ENCODE data around the gene DEUP1.
"Not testable (repeated sequence)": the region's sequence is repeated elsewhere in the genome, so short reads cannot be mapped to it uniquely, and the experiment has no call there.

The DEUP1 gene, protein sequence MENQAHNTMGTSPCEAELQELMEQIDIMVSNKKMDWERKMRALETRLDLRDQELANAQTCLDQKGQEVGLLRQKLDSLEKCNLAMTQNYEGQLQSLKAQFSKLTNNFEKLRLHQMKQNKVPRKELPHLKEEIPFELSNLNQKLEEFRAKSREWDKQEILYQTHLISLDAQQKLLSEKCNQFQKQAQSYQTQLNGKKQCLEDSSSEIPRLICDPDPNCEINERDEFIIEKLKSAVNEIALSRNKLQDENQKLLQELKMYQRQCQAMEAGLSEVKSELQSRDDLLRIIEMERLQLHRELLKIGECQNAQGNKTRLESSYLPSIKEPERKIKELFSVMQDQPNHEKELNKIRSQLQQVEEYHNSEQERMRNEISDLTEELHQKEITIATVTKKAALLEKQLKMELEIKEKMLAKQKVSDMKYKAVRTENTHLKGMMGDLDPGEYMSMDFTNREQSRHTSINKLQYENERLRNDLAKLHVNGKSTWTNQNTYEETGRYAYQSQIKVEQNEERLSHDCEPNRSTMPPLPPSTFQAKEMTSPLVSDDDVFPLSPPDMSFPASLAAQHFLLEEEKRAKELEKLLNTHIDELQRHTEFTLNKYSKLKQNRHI

DNA sequence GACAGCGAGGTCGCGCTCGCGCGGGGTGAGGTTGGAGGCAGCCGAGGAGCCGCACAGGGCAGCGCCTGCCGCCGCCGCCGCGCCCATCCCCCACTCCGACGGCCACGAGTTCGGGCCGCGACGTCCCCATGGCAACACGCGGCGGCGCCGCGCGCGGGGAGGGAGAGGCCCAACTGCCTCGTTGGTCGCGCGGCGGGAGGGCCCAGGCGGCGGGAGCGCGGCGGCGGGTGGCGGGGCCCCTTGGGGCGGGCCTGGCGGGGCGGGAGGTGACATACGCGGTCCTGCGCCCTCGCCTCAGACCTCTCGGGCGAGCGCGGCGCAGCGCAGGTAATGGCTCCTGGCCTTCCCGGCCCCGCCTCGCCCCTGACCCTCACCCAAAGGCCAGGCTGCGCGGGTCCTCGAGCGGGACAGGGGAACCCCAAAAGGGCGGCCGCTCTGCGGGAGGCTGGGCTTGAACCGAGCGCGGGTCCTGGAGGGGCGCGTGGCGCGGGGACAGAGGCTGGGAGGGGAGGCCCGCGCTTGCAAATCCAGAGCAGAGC, at the start of gene DEUP1:
TSS of gene DEUP1 (plus strand) at position 297 of the 539 bp plus-strand sequence. CDS start 1,518 bp downstream, outside the sequence.
- DNase-seq (ENCODE audit: low read depth in 2 of 2), result no peak

DNA sequence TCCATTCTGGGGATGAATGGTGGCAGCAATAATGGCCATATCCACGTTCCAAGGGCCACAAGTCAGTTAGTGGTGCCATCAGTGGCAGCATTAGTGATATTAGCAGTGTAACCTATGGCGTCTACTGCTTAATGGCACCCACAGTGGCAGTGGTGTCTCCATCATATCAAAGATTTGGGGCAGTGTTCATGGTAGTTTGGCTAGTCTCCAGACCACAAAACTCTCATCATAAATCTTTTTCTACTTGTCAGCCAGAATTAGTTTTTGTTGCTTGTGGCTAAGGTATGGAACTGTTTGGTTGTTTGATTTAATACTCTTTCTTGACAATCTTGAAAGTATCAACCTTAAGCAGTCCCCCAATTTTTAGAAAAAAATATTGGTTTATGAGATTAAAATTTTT, 45.1 kb upstream of the DEUP1 start:
- no peak for DNase-seq (ENCODE audit: low read depth in 2 of 2)

GRCh38 chr11:93287434-93287833, 43.1 kb upstream of the DEUP1 start:
- DNase-seq (ENCODE audit: low read depth in 2 of 2), result no peak

- no peak for DNase-seq (ENCODE audit: low read depth in 2 of 2)
These were observed 42.5 kb upstream of the DEUP1 start for GRCh38 chr11:93288079-93288478.

- no peak for DNase-seq (ENCODE audit: low read depth in 2 of 2)
These were observed 41.8 kb upstream of the DEUP1 start for GRCh38 chr11:93288767-93289166.

DNA sequence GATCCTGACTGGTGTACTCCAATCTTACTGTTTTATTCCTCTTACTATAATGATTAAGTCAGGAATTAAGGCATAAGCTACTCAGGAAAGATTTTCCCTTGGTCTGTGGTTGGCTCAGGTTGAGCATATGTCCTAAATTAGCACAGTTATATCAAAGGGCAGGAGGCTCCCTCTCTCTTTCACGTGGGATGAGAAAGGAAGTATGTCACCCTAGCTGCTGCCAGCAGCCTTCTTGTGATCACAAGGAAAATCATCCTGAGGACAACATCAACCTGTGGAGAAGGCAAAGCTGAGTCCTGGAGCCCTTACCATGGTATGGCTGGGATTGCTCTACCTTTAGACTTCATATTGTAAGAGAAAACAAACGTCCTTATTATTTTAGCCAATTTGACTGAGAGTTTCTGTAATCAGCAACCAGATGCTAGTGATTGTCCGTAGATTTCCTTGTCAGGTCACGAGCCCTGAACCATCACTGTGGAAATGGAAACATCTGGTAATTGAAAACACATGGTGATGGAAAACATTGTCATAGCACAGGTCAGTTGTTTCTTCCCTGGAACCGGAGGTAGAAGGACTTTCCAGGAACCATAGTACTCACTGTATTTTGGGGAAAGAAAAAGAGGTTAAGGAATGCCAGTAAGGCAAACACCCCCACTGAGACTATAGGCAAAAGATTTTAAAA, 40.6 kb upstream of the DEUP1 start:
- no peak for DNase-seq (ENCODE audit: low read depth in 2 of 2)

DNA sequence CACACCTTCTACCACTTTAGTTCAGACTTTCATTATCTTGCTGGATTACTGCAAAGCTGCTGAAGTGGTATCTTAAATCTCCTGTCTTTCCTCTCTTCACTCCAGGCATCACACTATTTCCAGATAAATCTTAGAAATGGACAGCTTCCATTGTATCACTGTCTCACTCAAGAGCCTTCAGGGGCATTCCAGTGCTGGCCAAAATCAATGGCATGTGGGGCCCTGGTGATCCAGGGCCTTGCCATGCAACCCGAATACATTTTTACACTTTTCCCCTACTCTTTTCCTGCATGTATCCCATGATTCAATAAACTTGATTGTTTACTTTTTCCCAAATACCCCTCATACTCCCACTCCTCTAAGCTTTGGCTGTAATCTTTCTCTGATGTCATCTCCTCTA, 39.4 kb upstream of the DEUP1 start:
- DNase-seq (ENCODE audit: low read depth in 2 of 2), result no peak

- no peak for DNase-seq (ENCODE audit: low read depth in 2 of 2)
These were observed 38.6 kb upstream of the DEUP1 start for GRCh38 chr11:93291898-93292297.

DNA sequence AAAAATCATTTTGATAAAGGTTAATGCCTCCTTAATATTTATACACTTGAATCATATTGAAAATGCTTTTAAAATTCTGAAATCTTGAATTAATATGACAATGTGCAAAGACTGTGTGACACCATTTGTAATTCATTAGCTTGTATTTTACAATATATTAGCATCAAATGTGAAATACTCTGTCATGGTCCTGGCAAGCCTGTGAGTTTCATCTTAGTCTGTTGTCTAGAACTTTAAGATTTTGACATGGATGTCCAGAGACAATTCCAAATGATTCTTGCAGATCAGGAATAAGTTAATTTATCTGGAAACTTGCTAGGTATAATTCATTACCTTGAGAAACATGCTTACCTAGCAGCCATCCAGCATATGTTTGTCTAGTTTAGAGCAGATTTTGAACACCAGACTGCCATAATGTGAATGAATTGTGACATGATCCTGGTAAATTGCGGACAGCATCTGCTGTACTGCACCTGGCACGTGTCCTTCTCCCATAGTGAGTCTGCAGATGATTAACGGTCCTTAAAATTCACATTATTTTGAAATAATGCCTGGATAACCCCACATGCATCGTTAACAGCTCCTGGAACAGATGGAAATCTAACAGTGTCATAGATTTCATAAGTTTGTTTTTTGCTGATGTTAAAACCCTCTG, 34.5 kb upstream of the DEUP1 start:
- DNase-seq (ENCODE audit: low read depth in 2 of 2), result no peak

GRCh38 chr11:93303689-93304088, 26.9 kb upstream of the DEUP1 start:
- no peak for DNase-seq (ENCODE audit: low read depth in 2 of 2)

DNA sequence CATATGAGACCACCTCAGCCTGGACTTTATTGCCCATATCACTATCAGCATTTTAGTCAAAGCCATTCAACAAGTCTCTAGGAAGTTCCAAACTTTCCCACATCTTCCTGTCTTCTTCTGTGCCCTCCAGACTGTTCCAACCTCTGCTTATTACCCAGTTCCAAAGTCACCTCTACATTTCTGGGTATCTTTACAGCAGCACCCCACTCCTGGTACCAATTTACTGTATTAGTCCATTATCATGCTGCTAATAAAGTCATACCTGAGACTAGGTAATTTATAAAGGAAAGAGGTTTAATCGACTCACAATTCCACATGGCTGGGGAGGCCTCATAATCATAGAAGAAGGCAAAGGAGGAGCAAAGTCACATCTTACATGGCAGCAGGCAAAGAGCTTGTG, 16.1 kb upstream of the DEUP1 start:
- DNase-seq (ENCODE audit: low read depth in 2 of 2), result not testable (repeated sequence)

DNA sequence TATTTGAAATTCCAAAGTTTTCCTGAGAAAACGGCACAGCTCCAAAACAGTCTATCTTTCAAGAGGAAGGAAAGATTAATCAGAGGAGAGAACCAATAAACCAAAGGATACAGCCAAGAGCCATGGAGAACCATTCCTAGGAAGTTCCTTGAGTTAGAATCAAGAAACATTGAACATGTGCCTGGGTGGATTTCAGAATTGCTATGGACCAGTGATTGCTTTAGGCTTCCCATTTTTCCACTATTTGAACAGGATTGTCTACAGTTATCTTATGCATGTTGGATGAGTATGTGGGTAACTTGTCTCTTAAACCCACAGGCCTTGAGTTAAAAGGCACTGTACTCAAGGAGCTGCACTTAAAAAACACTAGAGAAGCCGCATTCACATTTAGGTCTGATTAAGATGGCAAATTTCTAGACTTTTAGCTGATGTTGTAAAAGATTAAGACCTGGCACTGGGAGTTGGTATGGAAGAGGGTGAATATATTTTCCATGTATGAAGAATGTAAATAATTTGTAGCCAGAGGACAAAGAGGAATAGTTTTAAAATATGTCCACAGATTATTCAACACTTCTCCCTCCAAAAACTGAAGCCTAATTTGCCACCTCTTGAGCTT, 11.2 kb upstream of the DEUP1 start:
- DNase-seq (ENCODE audit: low read depth in 2 of 2), result no peak

DNA sequence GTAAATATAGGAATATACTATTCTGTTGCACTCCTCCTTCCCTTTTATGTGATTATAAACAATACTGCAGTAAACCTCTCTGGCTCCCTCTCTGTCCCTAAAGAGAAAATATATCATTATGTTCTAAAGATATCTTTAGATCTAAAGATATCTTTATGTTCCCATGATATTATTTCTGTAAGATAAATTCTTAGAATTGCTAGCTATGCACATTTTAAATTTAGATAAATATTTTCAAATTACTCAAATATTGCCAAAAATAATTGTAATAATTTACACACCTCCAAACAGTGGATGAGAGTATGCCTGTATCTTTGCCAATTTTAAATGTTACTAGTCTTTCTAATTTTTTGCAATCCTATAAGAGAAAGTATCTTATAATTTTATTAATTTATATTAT, 10.3 kb upstream of the DEUP1 start:
- no peak for DNase-seq (ENCODE audit: low read depth in 2 of 2)

GRCh38 chr11:93322207-93322606, 8.3 kb upstream of the DEUP1 start:
- no peak for DNase-seq (ENCODE audit: low read depth in 2 of 2)

DNA sequence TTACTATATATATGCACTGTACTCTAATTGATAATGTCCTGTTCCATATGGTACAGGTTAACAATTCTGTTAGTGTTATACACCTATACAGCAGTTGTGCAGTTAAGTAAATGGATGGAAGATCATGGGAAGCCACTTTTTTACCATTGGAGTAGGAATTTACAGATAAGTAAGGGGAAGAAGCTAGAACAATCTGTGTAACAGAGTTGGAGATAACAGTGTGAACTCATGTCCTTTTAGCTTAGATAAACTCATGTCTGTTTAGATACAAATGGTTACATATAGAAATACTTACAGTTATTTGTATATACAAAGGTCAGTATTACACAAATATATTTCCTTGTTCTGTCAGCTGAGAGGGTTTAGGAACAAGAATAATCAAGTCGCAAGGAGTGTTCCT, 6.8 kb upstream of the DEUP1 start:
- DNase-seq (ENCODE audit: low read depth in 2 of 2), result no peak

DNA sequence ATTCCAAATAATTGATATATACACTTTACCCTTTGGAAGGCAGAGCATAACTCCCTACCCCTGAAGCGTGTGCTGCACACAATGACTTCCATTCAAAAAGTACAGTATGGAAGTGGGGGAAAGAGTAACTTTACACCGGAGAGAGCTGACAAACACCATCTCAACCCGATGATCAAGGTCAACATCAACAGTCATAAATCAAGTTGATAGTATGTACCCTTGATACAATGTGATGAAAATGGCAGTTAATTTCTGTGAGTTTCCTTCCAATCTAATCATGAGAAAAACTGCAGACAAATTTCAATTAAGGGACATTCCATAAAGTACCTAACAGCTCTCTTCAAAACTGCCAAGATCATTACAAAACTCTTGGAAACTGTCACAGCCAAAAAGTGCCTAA, 6.0 kb upstream of the DEUP1 start:
- no peak for DNase-seq (ENCODE audit: low read depth in 2 of 2)

DNA sequence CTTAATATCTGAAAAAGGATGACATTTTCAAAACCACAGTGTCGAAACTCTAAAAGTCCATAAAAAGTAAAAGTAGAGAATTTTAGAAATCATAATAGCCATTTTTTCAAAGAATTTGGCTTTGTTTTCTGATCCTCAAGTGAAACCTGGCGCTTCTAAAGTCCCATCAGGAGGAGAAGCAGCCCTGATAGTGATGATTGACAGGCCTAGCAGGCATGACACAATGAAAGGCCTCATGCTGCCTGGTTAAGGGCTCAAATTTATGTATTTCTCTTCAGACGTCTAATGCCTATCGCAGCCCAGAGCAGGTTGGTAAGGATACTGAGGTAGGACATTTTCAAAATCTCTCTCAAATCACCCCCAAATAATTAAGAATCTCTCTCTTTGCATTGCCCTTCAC, 3.9 kb upstream of the DEUP1 start:
- no peak for DNase-seq (ENCODE audit: low read depth in 2 of 2)

DNA sequence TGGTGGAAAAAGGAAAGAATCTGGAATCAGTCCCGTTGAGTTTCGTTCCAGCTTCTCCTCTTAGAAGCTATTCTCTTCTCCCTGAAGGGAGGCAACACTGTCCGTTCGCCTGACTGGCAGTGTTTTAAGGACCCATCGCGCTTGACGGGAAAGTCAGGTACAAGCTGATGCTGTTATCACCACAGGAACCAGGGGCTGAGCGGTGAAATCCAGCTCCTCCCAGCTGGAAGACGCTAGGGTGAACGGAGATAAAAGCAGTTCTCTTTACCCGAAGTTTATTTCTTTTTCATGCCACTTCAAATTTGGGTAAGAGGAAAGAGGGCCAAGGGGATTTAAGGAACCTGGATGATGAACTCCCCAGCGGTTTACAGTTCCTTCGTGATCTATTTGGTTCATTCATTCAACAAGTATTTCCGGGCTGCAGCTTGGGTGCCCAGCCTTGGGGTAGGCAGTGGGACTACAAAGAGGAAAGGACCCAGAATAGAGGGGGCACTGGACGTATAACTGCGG, 551 bp upstream of the DEUP1 start:
- no peak for DNase-seq (ENCODE audit: low read depth in 2 of 2)

- DNase-seq (ENCODE audit: low read depth in 2 of 2), result no peak
These were observed 9.7 kb downstream of the DEUP1 start for GRCh38 chr11:93340223-93340622.

DNA sequence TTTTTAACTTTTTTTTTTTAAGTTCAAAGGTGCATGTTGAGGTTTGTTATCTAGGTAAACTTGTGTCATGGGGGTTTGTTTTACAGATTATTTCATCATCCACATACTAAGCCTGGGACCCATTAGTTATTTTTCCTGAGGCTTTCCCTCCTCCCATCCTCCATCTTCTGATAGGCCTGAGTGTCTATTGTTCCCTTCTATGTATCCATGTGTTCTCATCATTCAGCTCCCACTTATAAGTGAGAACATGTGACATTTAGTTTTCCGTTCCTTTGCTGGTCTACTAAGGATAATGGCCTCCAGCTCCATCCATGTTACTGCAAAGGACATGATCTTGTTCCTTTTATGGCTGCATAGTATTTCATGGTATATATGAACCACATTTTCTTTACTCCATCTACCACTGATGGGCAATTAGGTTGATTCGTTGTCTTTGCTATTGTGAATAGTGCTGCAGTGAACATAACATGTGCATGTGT, 14.4 kb downstream of the DEUP1 start:
- DNase-seq (ENCODE audit: low read depth in 2 of 2), result no peak

GRCh38 chr11:93348930-93349329, 18.4 kb downstream of the DEUP1 start:
- DNase-seq (ENCODE audit: low read depth in 2 of 2), result no peak
